H9 (cell line): ENCODE results near the gene BHLHE40. TPM values are rescaled to one million over a fixed set of nuclear protein-coding genes. Genes with fewer than 3 reads are reported as not detected.

Experiments
- DNase-seq: peaks from one replicate; pipeline ENCODE4 v3.0.0-alpha.2; 2017
- H2AFZ ChIP-seq: one replicate; pipeline ENCODE4 v1.6.1; 2013; ENCODE audit warnings: mild to moderate bottlenecking, low read length, control low read depth, moderate library complexity
- H2AK5ac ChIP-seq: 2 replicates; pipeline ENCODE4 v1.6.1; 2013; ENCODE audit warnings: low read length, control low read depth, mixed read lengths; ENCODE audit not compliant: insufficient read length
- H2BK120ac ChIP-seq: one replicate; pipeline ENCODE4 v1.6.1; 2013; ENCODE audit warnings: low read depth, mild to moderate bottlenecking, low read length, control low read depth, inconsistent platforms; ENCODE audit not compliant: poor library complexity, severe bottlenecking
- H2BK12ac ChIP-seq: 2 replicates; pipeline ENCODE4 v1.6.1; 2013; ENCODE audit warnings: low read length, control low read depth, mixed read lengths, low read depth; ENCODE audit not compliant: insufficient read length
- H2BK15ac ChIP-seq: 2 replicates; pipeline ENCODE4 v1.6.1; 2013; ENCODE audit warnings: low read depth, low read length, control low read depth
- H2BK20ac ChIP-seq: one replicate; pipeline ENCODE4 v1.6.1; 2013; ENCODE audit warnings: low read depth, mild to moderate bottlenecking, low read length, control low read depth, inconsistent platforms; ENCODE audit not compliant: poor library complexity, severe bottlenecking
- H2BK5ac ChIP-seq: 2 replicates; pipeline ENCODE4 v1.6.1; 2013; ENCODE audit warnings: low read length, control low read depth, mixed read lengths; ENCODE audit not compliant: insufficient read length
- H3K14ac ChIP-seq: 2 replicates; pipeline ENCODE4 v1.6.1; 2013; ENCODE audit warnings: low read length, control low read depth; ENCODE audit not compliant: insufficient read depth
- H3K18ac ChIP-seq: 2 replicates; pipeline ENCODE4 v1.6.1; 2013; ENCODE audit warnings: low read depth, mild to moderate bottlenecking, mixed read lengths, low read length, control low read depth; ENCODE audit not compliant: insufficient read length
- H3K23ac ChIP-seq: 2 replicates; pipeline ENCODE4 v1.6.1; 2013; ENCODE audit warnings: low read length, control low read depth, mixed read lengths, low read depth; ENCODE audit not compliant: insufficient read length
- H3K23me2 ChIP-seq: 2 replicates; pipeline ENCODE4 v1.6.1; 2013; ENCODE audit warnings: low read depth, mild to moderate bottlenecking, mixed read lengths, low read length, control low read depth; ENCODE audit not compliant: insufficient read length, poor library complexity, severe bottlenecking
- H3K27ac ChIP-seq: 2 replicates; pipeline ENCODE4 v1.5.1; 2013; ENCODE audit warnings: low read length, control low read depth, mixed read lengths, low read depth; ENCODE audit not compliant: insufficient read length
- H3K27me3 ChIP-seq: 2 replicates; pipeline ENCODE4 v1.6.1; 2013; ENCODE audit warnings: low read length, control low read depth, inconsistent platforms; ENCODE audit not compliant: insufficient read depth
- H3K4ac ChIP-seq: 2 replicates; pipeline ENCODE4 v1.6.1; 2013; ENCODE audit warnings: low read depth, mild to moderate bottlenecking, control low read depth, inconsistent platforms, low read length, moderate library complexity
- H3K4me1 ChIP-seq: 2 replicates; pipeline ENCODE4 v1.6.1; 2013; ENCODE audit warnings: low read length, control low read depth, inconsistent platforms; ENCODE audit not compliant: insufficient read depth
- H3K4me2 ChIP-seq: 2 replicates; pipeline ENCODE4 v1.6.1; 2013; ENCODE audit warnings: low read length, control low read depth, mixed read lengths; ENCODE audit not compliant: insufficient read length, insufficient read depth
- H3K56ac ChIP-seq: 2 replicates; pipeline ENCODE4 v1.6.1; 2013; ENCODE audit warnings: low read depth, mild to moderate bottlenecking, mixed read lengths, low read length, control low read depth; ENCODE audit not compliant: insufficient read length
- H3K79me1 ChIP-seq: 2 replicates; pipeline ENCODE4 v1.6.1; 2013; ENCODE audit warnings: low read depth, mild to moderate bottlenecking, moderate library complexity, low read length, control low read depth, inconsistent platforms; ENCODE audit not compliant: insufficient read depth, poor library complexity, severe bottlenecking
- H3K79me2 ChIP-seq: 2 replicates; pipeline ENCODE4 v1.6.1; 2013; ENCODE audit warnings: low read length, control low read depth, inconsistent platforms; ENCODE audit not compliant: insufficient read depth
- H3K9ac ChIP-seq: 2 replicates; pipeline ENCODE4 v1.6.1; 2013; ENCODE audit warnings: low read length, control low read depth, mixed read lengths; ENCODE audit not compliant: insufficient read length; ENCODE audit errors: extremely low read depth
- H3K9me3 ChIP-seq: one replicate; pipeline ENCODE4 v1.6.1; 2013; ENCODE audit warnings: low read depth, low read length, inconsistent platforms; ENCODE audit not compliant: control insufficient read depth
- H3T11ph ChIP-seq: one replicate; pipeline ENCODE4 v1.6.1; 2013; ENCODE audit warnings: mild to moderate bottlenecking, low read length, control low read depth, inconsistent platforms
- H4K20me1 ChIP-seq: one replicate; pipeline ENCODE4 v1.6.1; 2013; ENCODE audit not compliant: control insufficient read depth, insufficient read length, insufficient read depth
- H4K5ac ChIP-seq: 2 replicates; pipeline ENCODE4 v1.6.1; 2013; ENCODE audit warnings: low read depth, mild to moderate bottlenecking, mixed read lengths, low read length, control low read depth; ENCODE audit not compliant: insufficient read length
- H4K8ac ChIP-seq: replicated peaks from 2 replicates; pipeline ENCODE4 v1.6.1; 2013; ENCODE audit warnings: low read length, control low read depth, mixed read lengths, low read depth; ENCODE audit not compliant: insufficient read length
- H4K91ac ChIP-seq: 2 replicates; pipeline ENCODE4 v1.6.1; 2013; ENCODE audit warnings: low read depth, mild to moderate bottlenecking, moderate library complexity, mixed read lengths, low read length, control low read depth; ENCODE audit not compliant: insufficient read length
- H3K27ac Mint-ChIP-seq, 3 experiments: 2 replicates in 2 of 3; 3 replicates in 1 of 3; pipeline ENCODE4 v1.8.0; 2020 to 2021; ENCODE audit warnings: mixed read lengths in 3 of 3, mild to moderate bottlenecking in 1 of 3, moderate library complexity in 1 of 3
- H3K27me3 Mint-ChIP-seq: 2 replicates; pipeline ENCODE4 v1.8.0; 2021; ENCODE audit warnings: low read depth, mild to moderate bottlenecking, moderate library complexity, mixed read lengths
- H3K36me3 Mint-ChIP-seq, 3 experiments: 2 replicates in 2 of 3; 3 replicates in 1 of 3; pipeline ENCODE4 v1.8.0; 2020 to 2021; ENCODE audit warnings: low read depth in 3 of 3, mixed read lengths in 3 of 3; ENCODE audit not compliant: insufficient read depth in 1 of 3
- H3K4me1 Mint-ChIP-seq, 2 experiments: 2 replicates each; pipeline ENCODE4 v1.8.0; 2020; ENCODE audit warnings: mixed read lengths in 2 of 2
- H3K4me3 Mint-ChIP-seq, 2 experiments: 2 replicates in 1 of 2; 3 replicates in 1 of 2; pipeline ENCODE4 v1.8.0; 2020 to 2021; ENCODE audit warnings: mild to moderate bottlenecking in 2 of 2, mixed read lengths in 2 of 2, moderate library complexity in 1 of 2
- H3K9me3 Mint-ChIP-seq, 2 experiments: 2 replicates in 1 of 2; 3 replicates in 1 of 2; pipeline ENCODE4 v1.8.0; 2020; ENCODE audit warnings: mild to moderate bottlenecking in 2 of 2, mixed read lengths in 2 of 2, moderate library complexity in 1 of 2
- WGBS: extraction: QIAGEN DNeasy Blood & Tissue Kit; methylation state at CpG from one replicate; pipeline ENCODE4 v1.1.7; 2013; ENCODE audit warnings: missing lambda C conversion rate, low lambda C conversion rate, mixed read lengths; ENCODE audit not compliant: insufficient read length; ENCODE audit errors: extremely low coverage; 5-methylcytosine and 5-hydroxymethylcytosine counted together
- total RNA-seq: library from RNA; stranded (reverse); gene quantifications from 2 replicates; pipeline ENCODE4 v1.2.1, GENCODE V29; 2021
- TF ChIP-seq, protein P1 (sequence below): fragments of 200-600 bp; sonication (generic); conservative IDR thresholded peaks from 3 replicates; pipeline ENCODE4 v1.8.0; 2021; ENCODE audit warnings: antibody characterized with exemption, mild to moderate bottlenecking

The BHLHE40 gene
- total RNA-seq, 1 experiment from 2014 or later = 4.1 TPM

DNA sequence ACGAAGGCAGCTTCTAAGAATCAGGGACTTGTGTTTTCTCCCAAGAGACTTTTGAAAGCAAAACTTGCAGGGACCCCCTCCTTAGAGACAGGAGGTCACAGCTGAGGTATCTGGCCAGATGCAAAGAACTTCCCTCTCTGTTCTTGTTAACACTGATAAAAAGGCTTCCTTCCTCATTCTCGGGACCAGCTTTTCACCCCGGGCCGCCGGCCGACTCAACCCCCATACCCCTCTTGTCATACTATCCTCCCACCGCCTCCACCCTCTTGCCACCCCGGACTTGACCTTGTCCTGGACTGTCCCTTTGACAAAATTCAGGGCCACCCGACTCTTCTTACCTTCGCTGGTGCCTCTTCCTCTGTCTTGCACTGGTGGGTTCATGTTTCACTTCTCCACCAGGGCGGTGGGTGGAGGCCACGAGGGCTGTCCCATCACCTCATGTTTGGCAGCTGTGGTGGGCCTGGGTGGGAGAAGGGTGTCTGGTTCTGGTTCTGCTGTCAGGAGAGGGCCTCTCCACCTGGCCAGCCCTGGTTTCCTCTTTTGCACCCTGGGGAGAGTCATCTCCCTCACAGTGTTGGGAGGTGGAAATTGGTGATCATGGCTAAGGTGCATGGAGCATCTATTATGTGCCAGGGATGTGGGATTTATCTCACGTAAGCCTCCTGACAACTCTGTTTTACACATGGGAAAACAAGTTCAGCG is 32.5 kb downstream of the BHLHE40 start:
- no peak for DNase-seq
- H2BK120ac ChIP-seq = no peak overlapping the region
- H3K23me2 ChIP-seq = no peaks in the 10 kb centered on the region
- H4K8ac ChIP-seq = no peak overlapping the region
- no peak overlapping the region for H4K91ac ChIP-seq
- no peak overlapping the region for H4K5ac ChIP-seq
- H2BK5ac ChIP-seq = no peak overlapping the region
- no peaks in the 10 kb centered on the region for H3K27me3 ChIP-seq
- no peaks in the 10 kb centered on the region; the same call in 1 of the 2 replicates for H3K27me3 Mint-ChIP-seq
- H3K27ac Mint-ChIP-seq = peak overlapping the region in 2 of 3 experiments; percentile 50 to 68; a peak in 1 of 7 replicates
- H2BK12ac ChIP-seq = no peak overlapping the region
- no peak overlapping the region for H2BK20ac ChIP-seq
- H3K4ac ChIP-seq = no peak overlapping the region
- no peaks in the 10 kb centered on the region for H3K9me3 ChIP-seq
- no CpG with 5 or more reads among the region's 14 CpGs for WGBS
- H3K9me3 Mint-ChIP-seq = no peaks in the 10 kb centered on the region
- H3K36me3 Mint-ChIP-seq = no peaks in the 10 kb centered on the region; a peak in 1 of 7 replicates
- H2AK5ac ChIP-seq = no peak overlapping the region
- H3K79me2 ChIP-seq = no peaks in the 10 kb centered on the region
- H3T11ph ChIP-seq = no peak overlapping the region
- H3K56ac ChIP-seq = no peak overlapping the region
- no peak overlapping the region for H3K9ac ChIP-seq
- no peak overlapping the region for H3K27ac ChIP-seq
- H3K4me2 ChIP-seq = no peak overlapping the region
- peaks cover 16% of the 10 kb centered on the region in 2 experiments for H3K4me1 Mint-ChIP-seq
- H3K14ac ChIP-seq = peak overlapping the region; percentile 57; the same call in 1 of the 2 replicates
- H2BK15ac ChIP-seq = no peak overlapping the region
- H3K4me1 ChIP-seq = no peaks in the 10 kb centered on the region; the same call in 1 of the 2 replicates
- H3K18ac ChIP-seq = no peak overlapping the region
- H3K4me3 Mint-ChIP-seq = no peak overlapping the region
- H3K23ac ChIP-seq = no peak overlapping the region
- H2AFZ ChIP-seq = no peak overlapping the region
- H4K20me1 ChIP-seq = no peaks in the 10 kb centered on the region
- TF ChIP-seq, protein P1, sequence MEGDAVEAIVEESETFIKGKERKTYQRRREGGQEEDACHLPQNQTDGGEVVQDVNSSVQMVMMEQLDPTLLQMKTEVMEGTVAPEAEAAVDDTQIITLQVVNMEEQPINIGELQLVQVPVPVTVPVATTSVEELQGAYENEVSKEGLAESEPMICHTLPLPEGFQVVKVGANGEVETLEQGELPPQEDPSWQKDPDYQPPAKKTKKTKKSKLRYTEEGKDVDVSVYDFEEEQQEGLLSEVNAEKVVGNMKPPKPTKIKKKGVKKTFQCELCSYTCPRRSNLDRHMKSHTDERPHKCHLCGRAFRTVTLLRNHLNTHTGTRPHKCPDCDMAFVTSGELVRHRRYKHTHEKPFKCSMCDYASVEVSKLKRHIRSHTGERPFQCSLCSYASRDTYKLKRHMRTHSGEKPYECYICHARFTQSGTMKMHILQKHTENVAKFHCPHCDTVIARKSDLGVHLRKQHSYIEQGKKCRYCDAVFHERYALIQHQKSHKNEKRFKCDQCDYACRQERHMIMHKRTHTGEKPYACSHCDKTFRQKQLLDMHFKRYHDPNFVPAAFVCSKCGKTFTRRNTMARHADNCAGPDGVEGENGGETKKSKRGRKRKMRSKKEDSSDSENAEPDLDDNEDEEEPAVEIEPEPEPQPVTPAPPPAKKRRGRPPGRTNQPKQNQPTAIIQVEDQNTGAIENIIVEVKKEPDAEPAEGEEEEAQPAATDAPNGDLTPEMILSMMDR = no peak
- no peaks in the 10 kb centered on the region for H3K79me1 ChIP-seq
